ENCODE results near the gene CCDC85B.

DNA sequence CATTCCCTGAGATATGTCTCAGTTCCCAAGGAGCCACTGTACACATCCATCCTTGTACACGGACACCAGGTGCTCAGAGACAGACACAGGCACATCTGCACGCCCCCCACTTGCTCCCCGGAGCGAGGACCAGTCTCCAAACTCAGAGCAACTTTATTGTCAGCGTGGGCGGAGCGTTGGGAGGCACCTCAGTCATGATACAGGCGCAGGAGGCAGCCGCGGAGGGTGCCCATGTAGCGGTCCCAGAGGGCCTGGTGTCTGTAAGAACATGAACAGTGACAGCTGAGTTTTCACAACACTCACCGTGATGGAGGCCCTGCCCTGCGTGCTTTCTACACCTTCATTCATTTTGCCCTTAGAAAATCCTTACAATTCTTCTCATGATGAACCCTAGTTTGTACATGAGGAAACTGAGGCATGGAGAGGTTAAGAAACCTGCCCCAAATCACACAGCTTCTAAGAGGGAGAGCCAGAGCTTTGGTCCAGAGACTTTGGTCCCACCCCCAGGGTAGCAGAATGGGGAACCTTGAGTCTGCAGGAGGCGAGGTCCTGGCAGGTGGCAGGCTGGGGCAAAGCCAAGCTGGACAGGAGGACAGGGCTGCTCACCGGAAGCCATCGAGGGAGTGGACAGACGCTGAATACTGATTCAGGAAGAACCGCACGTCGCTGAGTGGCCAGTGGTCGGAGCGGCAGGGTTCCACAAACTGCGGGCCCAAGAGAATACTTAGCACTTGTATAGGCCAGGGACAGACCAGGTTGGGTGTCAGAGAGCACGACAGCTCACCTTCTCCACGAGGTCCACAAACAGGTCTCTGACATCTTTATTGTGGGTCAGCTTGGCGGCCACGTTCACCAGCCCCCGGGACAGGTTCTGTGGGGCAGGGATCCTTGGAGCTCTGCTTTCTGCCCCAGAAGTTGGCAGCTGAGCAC lies 6.4 kb upstream of the CCDC85B start:
- TF ChIP-seq CBFB (CRISPR knock-in tag; IDR thresholded peaks at IDR 0.05) (no peak), ZSCAN30 (CRISPR knock-in tag; IDR thresholded peaks at IDR 0.05) (no peak), SMC3 (IDR thresholded peaks at IDR 0.05; ENCODE audit: low read length) (no peak), FOXK1 (CRISPR knock-in tag; IDR thresholded peaks at IDR 0.05; ENCODE audit: borderline replicate concordance, low read depth) (no peak), ZNF7 (CRISPR knock-in tag; IDR thresholded peaks at IDR 0.05) (no peak), ZNF253 (CRISPR knock-in tag; IDR thresholded peaks at IDR 0.05; ENCODE audit: borderline replicate concordance) (no peak)
- TF ChIP-seq, protein P1, sequence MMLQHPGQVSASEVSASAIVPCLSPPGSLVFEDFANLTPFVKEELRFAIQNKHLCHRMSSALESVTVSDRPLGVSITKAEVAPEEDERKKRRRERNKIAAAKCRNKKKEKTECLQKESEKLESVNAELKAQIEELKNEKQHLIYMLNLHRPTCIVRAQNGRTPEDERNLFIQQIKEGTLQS (CRISPR knock-in tag; IDR thresholded peaks at IDR 0.05) = no peak
- TF ChIP-seq, protein P2, sequence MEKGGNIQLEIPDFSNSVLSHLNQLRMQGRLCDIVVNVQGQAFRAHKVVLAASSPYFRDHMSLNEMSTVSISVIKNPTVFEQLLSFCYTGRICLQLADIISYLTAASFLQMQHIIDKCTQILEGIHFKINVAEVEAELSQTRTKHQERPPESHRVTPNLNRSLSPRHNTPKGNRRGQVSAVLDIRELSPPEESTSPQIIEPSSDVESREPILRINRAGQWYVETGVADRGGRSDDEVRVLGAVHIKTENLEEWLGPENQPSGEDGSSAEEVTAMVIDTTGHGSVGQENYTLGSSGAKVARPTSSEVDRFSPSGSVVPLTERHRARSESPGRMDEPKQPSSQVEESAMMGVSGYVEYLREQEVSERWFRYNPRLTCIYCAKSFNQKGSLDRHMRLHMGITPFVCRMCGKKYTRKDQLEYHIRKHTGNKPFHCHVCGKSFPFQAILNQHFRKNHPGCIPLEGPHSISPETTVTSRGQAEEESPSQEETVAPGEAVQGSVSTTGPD (CRISPR knock-in tag; IDR thresholded peaks at IDR 0.05) = no peak
- TF ChIP-seq, protein P3, sequence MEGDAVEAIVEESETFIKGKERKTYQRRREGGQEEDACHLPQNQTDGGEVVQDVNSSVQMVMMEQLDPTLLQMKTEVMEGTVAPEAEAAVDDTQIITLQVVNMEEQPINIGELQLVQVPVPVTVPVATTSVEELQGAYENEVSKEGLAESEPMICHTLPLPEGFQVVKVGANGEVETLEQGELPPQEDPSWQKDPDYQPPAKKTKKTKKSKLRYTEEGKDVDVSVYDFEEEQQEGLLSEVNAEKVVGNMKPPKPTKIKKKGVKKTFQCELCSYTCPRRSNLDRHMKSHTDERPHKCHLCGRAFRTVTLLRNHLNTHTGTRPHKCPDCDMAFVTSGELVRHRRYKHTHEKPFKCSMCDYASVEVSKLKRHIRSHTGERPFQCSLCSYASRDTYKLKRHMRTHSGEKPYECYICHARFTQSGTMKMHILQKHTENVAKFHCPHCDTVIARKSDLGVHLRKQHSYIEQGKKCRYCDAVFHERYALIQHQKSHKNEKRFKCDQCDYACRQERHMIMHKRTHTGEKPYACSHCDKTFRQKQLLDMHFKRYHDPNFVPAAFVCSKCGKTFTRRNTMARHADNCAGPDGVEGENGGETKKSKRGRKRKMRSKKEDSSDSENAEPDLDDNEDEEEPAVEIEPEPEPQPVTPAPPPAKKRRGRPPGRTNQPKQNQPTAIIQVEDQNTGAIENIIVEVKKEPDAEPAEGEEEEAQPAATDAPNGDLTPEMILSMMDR (CRISPR knock-in tag; IDR thresholded peaks at IDR 0.05) = no peak

Data from HepG2 (cell line).